OCI-M2 (cell line): Measurements from ENCODE around the gene EXOSC2.

Experiments used
- DNase-seq: peaks from one replicate; lab custom pipeline; 2025; ENCODE audit not compliant: unreplicated experiment; lab: John Stamatoyannopoulos, UW

The EXOSC2 gene

DNA sequence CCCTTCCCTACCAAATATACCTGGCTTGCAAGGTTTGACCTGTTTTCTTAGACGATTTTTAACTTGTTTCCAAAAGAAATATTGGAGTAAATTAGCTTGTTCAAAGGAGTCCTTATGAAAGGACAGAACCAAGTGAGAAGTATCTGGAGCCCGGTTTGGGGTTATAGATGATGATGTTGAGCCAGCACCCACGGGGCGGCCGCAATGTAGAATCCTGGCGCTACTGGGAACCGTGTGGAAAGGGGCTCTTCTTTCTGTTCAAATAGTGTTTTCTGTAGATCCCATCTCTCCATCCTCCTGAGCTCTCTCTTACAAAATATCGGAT lies 517 bp upstream of the EXOSC2 start:
- no peak for DNase-seq

DNA sequence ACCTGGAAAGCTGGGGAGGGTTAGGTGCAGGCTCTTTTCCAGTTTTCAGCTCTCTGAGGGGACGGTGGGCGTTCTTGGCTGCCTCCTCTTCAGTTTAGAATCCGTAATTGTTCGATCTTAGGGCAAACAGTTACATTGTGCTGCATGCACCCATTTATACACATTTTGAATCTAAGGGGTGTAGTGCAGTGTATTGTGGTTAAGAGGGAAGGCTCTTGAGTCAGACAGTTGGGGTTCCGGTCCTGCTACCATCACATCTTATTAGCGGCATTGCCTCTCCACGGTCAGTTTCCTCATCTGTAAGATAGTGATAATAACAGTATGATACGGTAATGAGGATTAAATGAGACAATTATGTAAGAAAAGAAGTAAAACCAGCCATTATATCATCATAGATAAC lies 625 bp downstream of the EXOSC2 start:
- DNase-seq, result no peak

DNA sequence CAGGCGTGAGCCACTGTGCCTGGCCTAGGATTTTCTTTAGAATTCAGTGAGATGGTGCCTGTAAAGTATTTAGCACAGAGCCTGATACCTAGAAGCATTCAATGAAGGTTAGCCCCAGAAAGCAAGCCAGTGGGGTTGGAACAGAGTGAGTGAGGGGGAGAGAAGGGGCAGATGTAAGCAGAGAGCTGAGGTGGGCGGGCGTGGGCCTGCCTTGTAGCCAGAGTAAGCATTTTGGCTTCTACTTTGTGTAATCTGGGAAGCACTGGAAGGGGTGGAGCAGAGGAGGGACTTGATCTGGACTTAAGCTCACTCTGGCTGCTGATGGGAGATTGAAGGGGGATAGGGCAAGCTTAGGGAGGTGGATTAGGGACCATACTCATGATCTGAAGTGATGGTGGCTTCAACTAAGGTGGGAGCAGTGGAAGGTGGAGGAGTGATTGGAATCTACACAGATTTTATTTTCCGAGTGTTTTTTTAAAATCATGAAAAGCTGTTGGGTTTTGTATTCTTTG lies 2.6 kb downstream of the EXOSC2 start:
- no peak for DNase-seq

DNA sequence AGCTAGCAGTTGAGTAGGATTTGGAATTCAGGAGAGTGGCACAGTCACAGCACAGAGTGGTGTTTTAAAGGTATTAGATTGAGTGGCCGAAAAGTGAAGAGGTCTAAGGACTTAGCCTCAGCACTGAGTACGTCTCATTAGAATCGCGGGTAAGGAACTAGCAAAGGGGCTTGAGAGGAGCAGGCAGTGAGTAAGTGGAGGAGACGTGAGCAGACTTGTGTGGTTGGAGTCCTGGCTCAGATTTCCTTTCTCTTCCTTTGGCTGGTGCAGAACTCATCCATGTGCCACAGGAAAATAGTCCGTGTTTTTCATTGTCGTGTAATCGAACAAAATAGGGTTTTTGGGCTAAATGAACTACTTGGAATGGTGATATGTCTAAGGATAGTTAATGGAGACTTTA lies 3.4 kb downstream of the EXOSC2 start:
- DNase-seq, result no peak

DNA sequence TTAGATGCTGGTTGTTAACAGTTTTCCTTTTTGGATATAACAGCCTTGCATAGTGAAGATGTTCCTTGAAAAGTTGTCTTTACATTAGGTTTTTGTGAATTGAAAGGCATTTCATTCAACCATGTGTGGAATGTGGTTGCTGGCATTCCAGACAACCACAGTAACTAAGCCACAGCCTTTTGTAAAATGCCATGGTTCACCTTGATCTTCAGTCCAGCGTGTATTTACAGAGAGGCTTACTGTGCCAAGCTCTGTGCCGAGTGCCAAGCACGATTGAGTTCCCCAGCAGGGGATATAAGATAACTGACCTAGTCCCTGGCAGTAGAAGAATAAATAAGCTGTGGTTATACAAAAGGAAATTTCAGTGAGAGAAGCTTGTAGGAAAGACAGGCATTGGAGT lies 4.9 kb downstream of the EXOSC2 start:
- DNase-seq, result no peak

DNA sequence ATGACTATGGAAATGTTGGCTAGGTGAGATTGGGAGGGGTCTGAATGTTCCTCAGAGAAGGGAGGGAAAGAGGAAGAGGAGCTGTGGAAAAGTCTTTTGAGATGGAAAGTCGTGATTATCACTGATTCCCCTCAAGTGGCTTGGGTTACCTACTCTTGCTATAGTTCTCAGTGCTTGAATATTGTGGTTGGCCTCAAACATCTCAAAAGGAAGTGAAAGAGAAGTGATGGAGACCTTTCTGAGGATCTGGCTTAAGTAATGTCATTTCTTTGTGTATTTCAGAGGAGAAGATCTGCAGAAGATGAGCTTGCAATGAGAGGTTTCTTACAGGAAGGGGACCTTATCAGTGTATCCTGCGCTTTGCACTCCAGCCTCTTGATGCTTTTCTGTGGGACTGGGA lies 5.5 kb downstream of the EXOSC2 start:
- DNase-seq, result no peak

DNA sequence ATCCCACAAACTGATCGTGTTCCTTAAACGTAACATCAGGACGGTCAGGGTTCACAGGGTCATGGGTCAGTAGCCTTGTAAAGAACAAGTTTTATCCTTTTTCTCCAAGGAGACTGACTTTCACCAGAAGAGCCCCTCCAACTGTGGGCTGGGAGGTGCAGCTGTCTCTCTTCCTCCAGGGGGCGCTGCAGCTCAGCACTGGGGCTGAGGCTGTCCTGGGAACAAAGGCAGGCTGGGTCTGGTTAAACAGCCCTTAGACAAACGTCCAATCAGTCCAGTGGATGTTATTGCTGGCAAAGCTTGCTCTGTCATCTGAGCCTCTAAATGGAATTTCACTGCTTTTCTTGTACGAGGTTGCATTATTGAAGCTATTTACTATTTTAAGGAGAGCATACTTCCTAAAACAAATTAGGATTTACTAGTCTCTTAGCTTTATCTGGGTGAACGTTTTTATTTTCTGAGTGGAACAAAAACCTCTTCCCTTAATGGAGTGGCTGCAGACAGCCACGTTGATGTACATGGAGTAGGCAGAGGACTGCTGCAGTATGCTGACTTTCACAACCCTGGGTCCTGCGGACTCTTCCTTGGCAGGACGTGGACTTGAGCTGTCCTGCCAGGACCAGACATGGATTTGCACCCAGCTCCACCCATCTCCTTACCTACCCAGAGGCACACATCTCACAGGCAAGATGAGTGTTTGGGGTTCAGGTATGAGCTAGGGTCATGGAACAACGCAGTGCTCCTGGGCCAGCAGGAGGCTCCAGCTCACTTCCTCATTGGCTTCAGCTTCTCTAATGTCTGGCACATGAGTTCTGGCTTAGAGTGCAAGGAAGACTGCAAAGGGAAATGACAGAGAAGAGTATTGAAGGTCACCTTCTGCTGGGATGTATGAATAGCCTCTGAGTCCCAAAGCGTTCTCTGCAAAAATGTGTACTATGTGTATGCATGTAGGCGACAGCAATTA lies 7.8 kb downstream of the EXOSC2 start:
- DNase-seq, result no peak

DNA sequence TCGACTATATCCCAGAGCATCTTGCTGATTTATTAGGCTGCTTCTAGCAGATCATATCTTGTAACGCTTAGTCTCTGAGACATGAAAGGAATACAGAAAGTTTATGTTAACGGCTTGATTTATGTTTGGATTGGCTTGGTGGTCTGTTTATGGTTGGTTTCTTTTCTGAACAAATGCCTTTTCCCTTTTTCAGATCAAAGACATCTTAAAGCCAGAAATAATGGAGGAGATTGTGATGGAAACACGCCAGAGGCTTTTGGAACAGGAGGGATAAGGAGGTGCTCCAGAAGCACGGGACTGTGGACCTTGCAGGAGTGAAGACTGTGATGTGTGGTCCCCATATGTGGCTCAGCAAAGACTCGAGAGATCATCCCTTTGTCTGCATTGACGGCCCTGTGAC lies 9.9 kb downstream of the EXOSC2 start:
- DNase-seq, result no peak

DNA sequence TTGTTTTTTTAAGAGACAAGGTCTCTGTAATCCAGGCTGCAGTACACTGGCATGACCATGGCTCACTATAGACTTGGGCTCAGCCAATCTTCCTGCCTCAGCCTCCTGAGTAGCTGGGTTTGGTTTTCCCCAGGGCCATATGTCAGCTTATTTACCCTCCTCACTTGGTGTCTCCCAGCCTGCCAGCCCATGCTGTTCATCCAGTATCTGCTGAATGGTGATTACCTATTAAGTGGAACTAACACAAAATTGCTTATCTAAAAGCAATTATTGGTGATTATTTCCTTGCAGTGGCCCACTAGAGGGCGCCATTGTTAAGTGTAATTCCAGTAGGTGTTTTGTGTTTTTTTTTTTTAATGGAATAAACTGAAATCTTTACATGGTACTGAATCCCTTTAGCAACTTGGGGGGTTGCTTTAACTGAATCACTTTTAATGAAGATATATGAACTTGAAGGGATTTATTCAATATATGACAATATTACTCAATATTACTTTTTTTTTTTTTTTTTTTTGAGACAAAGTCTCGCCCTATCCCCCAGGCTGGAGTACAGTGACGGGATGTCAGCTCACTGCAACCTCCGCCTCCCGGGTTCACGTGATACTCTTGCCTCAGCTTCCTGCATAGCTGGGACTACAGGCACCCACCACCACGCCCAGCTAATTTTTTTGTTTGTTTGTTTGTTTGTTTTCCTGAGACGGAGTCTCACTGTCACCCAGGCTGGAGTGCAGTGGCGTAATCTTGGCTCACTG lies 13.8 kb downstream of the EXOSC2 start:
- no peak for DNase-seq

DNA sequence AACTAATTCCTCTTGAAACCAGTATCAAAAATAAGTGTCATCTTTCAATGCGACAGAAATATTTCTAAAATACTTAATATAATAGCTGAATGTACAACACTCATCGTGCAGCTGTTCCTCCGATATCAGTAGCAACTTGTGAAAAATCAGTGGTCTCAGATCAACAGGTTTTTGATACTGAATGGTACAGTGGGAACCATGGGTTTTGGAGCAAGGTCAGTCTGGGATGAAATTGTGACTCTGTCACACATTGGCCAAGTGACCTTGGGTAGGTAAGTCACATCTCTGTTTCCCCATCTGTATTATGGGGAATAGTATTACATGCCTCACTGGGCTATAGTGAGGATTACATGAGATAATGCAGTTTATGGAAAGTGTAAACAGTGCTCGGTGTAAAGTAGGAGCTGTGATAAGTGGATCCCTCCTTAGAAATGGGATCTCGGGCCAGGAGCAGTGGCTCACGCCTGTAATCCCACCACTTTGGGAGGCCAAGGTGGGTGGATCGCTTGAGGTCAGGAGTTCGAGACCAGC lies 17.3 kb downstream of the EXOSC2 start:
- DNase-seq, result no peak

DNA sequence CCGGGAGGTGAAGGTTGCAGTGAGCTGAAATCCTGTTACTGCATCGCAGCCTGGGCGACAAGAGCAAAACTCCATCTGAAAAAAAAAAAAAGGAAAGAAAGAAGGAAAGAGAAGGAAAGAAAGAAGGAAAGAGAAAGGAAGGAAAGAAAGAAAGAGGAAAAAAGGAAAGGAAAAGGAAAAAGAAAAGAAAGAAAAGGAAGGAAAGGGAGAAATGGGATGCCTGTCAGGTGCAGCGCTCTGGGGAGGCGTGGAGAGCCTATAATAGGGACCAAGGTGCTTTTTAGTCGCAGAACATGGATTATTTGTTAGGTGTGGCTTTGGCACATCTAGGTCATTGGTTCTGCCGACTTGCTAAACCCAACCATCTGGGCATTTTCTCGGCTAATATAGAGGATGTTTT lies 17.9 kb downstream of the EXOSC2 start:
- DNase-seq, result no peak

DNA sequence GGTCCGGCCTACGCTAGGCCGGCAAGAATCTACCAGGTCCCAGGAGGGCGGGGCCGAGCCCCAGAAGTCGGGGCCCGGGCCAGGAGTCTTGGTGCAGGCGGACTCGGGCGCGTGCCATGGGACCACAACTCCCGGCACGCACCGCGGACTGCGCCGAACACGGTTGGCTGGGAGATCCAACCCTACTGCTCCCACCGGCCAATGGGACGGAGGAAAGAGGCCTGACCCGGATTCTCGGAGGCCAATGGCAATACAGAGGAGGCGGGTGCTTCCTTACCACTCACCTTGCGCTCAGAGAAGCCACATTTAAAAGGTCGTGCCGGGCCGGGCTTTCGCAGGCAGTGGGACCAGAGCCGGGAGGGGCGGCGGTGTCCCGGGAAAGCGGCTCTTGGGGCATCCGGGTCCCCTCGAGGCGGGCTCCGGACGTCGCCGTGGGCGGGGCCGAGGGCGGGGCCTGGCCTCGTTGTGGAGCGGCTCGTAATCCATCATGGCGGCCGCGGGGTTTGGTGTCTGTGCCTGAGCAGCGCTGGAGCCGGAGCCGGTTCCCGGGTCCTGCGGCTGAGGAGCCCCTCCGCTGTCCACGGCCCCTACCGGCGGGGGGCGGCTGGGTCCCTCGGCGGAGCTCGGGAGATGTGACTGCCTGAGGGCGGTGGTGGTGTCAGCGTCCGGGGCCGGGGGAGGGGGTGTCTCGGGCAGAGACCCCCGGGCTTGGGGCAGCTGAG lies 19.1 kb downstream of the EXOSC2 start:
- peak; percentile 62 for DNase-seq

DNA sequence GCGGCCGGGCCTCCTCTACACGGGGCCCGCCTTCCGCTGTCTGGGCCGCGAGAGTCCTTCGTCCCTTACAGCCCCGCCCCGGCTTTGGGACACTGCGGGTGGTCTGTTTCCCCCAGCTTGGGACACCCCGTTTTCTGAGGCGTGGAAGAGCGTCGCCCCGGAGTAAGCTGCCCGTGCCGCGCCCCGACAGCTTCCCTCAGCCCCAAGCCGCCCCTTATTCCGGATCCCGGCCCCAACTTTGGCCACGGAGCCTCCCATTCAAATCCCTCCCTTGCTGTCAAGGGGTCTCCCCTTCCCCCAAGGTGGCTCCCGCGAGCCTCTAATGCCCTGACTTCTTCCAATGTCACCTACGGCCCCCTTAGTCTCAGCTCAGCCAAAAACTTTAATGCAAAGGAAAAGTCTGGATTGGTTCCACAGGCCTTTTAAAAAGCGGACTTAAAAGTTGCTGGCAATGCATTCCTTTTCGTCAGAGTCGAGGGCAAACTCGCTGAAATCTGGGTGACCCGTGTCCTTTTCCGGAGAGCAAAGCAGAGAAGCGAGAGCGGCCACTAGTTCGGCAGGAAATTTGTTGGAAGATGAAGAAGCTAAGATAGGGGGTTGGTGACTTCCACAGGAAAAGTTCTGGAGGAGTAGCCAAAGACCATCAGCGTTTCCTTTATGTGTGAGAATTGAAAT lies 19.8 kb downstream of the EXOSC2 start:
- no peak for DNase-seq

DNA sequence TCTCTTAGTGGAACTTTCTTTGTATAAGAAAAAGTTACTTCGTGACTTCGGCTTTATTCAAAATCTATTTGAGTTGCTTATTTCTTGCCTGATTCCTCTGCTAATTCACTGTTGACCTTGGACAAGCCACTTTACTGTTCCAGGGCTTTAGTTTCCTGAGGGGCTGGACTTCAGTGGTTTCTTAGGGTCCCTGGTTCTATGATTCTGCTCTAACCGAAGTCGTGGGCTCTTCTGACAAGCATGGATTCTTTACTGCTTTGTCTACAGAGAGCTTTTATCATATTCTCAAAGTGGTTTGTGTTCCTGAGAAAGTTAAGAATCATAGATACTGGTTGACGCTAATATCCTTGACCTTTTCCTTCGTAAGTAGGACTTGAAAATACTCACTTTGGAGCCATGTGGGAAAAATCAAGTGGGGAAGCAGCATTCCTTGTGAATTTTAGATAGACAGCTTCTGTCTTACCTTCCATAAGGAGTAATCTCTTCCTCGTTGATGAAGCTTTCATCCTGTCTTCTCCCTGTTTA lies 21.1 kb downstream of the EXOSC2 start:
- no peak for DNase-seq

DNA sequence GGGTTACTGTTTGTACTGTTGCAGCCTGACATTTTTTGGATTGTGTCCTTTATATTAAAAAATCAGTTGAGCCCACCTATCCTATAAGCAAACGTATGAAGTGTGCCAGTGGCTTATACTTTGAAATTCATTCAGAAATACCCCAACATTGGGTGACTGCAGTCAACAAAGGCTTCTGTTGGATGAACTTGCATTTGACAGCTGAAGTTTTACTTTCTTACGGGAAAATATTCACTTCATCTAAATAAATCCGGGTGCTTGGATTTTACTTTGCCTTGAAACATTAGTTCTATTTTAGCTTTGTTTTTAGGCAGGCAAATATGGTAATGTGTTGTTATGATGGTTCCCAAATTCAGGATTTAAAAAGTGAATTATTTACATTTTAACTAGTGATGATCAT lies 21.7 kb downstream of the EXOSC2 start:
- no peak for DNase-seq

DNA sequence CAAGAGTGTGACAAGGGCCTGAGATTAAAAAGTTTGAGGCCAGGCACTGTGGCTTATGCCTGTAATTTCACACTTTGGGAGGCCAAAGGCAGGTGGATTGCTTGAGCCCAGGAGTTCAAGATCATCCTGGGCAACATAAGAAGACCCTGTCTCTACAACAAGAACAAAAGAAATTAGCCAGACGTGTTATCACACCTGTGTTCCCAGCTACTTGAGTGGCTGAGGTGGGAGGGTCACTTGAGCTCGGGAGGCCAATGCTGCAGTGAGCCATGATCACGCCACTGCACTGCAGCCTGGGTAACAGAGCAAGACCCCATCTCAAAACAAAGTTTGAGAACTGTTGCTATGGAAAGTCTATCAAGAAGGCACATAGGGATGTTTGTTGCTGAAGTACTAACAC lies 25.0 kb downstream of the EXOSC2 start:
- no peak for DNase-seq

DNA sequence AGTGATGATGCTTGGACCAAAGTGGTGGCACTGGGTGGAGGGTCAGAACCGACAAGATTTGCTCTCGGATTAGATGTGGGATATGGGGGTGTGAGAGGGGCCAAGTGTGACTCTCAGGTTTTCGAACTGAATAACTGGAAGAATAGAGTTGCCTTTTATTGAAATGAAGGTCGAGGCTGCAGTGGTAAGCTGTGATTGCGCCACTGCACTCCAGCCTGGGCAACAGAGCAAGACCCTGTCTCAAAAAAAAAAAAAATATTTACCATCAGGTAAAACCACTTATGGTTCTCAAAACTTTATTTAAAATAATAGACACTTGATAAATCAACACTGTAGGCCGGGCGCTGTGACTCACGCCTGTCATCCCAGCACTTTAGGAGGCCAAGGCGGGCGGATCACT lies 27.2 kb downstream of the EXOSC2 start:
- DNase-seq, result no peak

DNA sequence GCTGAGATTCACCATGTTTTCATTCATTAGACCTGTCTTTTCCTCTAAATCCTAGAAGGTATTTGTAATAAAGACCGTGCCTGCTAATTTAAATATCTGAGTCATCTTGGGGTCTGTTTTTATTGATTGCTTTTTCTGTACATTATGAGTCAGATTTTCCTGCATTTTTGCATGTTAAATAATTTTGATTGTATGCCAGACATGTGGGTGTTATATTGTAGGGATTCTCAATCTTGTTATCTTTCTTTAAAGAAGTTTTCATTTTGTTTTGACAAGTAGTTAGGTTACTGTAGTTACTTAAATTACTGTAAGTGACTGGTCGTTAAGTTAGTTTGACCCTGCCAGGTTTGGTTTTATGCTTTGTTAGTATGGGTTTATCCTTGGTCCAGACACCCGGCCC lies 35.1 kb downstream of the EXOSC2 start:
- no peak for DNase-seq

DNA sequence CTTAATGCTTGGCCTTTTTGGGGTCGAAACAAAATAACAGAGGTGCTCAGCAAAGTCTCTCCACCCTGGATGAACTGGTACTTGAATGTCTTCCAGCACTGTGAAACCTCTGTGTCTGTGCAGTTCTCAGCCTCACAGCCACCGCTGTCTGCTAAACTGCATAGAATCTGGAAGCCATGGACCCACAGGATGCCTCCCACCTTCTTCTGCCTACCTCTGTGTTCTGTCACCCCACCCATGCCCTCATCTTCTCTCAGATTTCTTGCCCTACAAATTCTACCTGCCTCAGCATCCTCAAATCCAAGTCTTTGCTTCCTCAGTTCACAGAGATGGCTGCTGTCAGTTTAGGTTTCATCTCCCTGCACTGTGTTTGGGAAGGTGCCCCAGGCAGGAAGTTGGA lies 35.6 kb downstream of the EXOSC2 start:
- DNase-seq, result no peak

DNA sequence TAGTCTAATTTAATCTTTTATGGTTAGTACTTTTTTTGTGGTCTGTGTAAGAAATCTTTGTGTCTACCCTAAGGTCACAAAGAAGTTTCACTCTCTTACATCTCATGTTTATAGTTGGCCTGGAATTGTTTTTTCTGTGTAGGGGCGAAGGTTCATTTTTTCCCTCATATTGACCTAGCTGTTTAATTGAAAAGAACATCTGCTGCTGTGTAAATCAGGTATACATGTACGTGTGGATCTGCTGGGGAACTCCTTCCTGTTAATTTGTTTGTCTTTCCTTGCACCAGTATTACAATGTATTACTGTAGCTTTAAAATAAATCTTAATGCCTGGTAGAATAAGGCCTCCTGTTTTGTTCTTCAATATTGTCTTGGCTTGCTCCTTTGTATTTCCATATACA lies 37.8 kb downstream of the EXOSC2 start:
- no peak for DNase-seq

DNA sequence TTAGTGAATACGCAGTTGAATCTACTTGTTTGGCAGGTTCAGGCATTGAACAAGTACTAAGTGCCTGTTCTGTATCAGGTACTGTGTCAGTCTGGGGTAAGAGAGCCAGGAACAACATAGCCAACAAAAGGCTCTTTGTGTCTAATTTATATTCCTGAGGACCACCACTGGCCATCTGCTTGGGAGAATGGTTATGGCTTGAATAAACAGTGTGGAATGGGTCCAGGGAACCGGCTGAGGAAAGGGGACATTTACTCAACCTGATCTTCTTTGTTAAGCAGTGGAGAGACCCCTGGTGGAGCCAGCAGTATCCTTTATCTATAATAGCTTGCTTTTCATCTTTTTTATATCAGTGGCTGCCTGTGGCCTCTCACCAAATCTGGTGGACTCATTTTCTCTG lies 38.6 kb downstream of the EXOSC2 start:
- no peak for DNase-seq
